SK-N-SH treated with all-trans-retinoic acid at 6 μM for 48 hours (cell line): ENCODE measurements around the gene TBL1XR1.
"Not testable (repeated sequence)": the region's sequence is repeated elsewhere in the genome, so short reads cannot be mapped to it uniquely, and the experiment has no call there.

Experiments
- ATAC-seq: fragments of 200-7000 bp; cut with Tn5 transposase; 3 replicates; pipeline ENCODE4 v1.9.1; 2020; ENCODE audit warnings: mild to moderate bottlenecking, moderate library complexity
- ARNTL ChIP-seq: fragments of 450-650 bp; formaldehyde crosslinking; IDR thresholded peaks from 2 replicates; pipeline ENCODE4 v1.5.0; 2020; ENCODE audit warnings: low read depth, mild to moderate bottlenecking, moderate library complexity, borderline replicate concordance
- BACH2 ChIP-seq: fragments of 250-450 bp; sonication (Bioruptor Pico); IDR thresholded peaks from 2 replicates; pipeline ENCODE4 v1.9.0; 2021; ENCODE audit warnings: mild to moderate bottlenecking, borderline replicate concordance
- CSDC2 ChIP-seq: fragments of 250-450 bp; sonication (Bioruptor Pico); IDR thresholded peaks from 2 replicates; pipeline ENCODE4 v1.5.0; 2020; ENCODE audit warnings: mild to moderate bottlenecking, moderate library complexity
- ESRRG ChIP-seq: fragments of 250-450 bp; sonication (Bioruptor Pico); IDR thresholded peaks from 2 replicates; pipeline ENCODE4 v1.6.1; 2021; ENCODE audit warnings: mild to moderate bottlenecking
- GLIS3 ChIP-seq: fragments of 250-450 bp; sonication (Bioruptor Pico); IDR thresholded peaks from 2 replicates; pipeline ENCODE4 v1.5.0; 2020; ENCODE audit warnings: mild to moderate bottlenecking, moderate library complexity
- ISL1 ChIP-seq: fragments of 250-450 bp; sonication (Bioruptor Pico); IDR thresholded peaks from 2 replicates; pipeline ENCODE4 v2.1.2; 2022; ENCODE audit warnings: mild to moderate bottlenecking, moderate library complexity
- OSR1 ChIP-seq: fragments of 250-450 bp; sonication (Bioruptor Pico); IDR thresholded peaks from 2 replicates; pipeline ENCODE4 v1.8.0; 2022; ENCODE audit warnings: moderate library complexity, mild to moderate bottlenecking, inconsistent platforms
- RARB ChIP-seq: fragments of 250-450 bp; sonication (Bioruptor Pico); IDR thresholded peaks from 2 replicates; pipeline ENCODE4 v1.8.0; 2021; ENCODE audit warnings: mild to moderate bottlenecking, moderate library complexity
- SNAI2 ChIP-seq: fragments of 250-450 bp; sonication (Bioruptor Pico); IDR thresholded peaks from 2 replicates; pipeline ENCODE4 v1.5.0; 2020; ENCODE audit warnings: mild to moderate bottlenecking, moderate library complexity
- TCF4 ChIP-seq: fragments of 250-450 bp; sonication (Bioruptor Pico); IDR thresholded peaks from 2 replicates; pipeline ENCODE4 v1.8.0; 2021; ENCODE audit warnings: mild to moderate bottlenecking, moderate library complexity, borderline replicate concordance
- TOX ChIP-seq: fragments of 250-450 bp; sonication (Bioruptor Pico); IDR thresholded peaks from 2 replicates; pipeline ENCODE4 v1.8.0; 2021; ENCODE audit warnings: mild to moderate bottlenecking, moderate library complexity, borderline replicate concordance
- ZC3H10 ChIP-seq: fragments of 250-450 bp; sonication (Bioruptor Pico); IDR thresholded peaks from 2 replicates; pipeline ENCODE4 v1.5.1; 2021; ENCODE audit warnings: mild to moderate bottlenecking, moderate library complexity
- ZFP3 ChIP-seq: fragments of 250-450 bp; sonication (Bioruptor Pico); IDR thresholded peaks from 2 replicates; pipeline ENCODE4 v1.5.0; 2020; ENCODE audit warnings: mild to moderate bottlenecking, moderate library complexity
- ZFP30 ChIP-seq: fragments of 450-650 bp; formaldehyde crosslinking; IDR thresholded peaks from 2 replicates; pipeline ENCODE4 v1.5.0; 2022; ENCODE audit warnings: mild to moderate bottlenecking, moderate library complexity
- ZNF565 ChIP-seq: fragments of 450-650 bp; formaldehyde crosslinking; conservative IDR thresholded peaks from 2 replicates; pipeline ENCODE4 v1.5.0; 2020; ENCODE audit warnings: low read depth, mild to moderate bottlenecking, moderate library complexity
- ZNF70 ChIP-seq: fragments of 450-650 bp; formaldehyde crosslinking; IDR thresholded peaks from 2 replicates; pipeline ENCODE4 v1.5.0; 2020; ENCODE audit warnings: mild to moderate bottlenecking, moderate library complexity
- ZNF8 ChIP-seq: fragments of 450-650 bp; formaldehyde crosslinking; IDR thresholded peaks from 2 replicates; pipeline ENCODE4 v1.5.0; 2020; ENCODE audit warnings: mild to moderate bottlenecking, moderate library complexity
- TF ChIP-seq, protein P1 (sequence below): fragments of 250-450 bp; sonication (Bioruptor Pico); IDR thresholded peaks from 2 replicates; pipeline ENCODE4 v1.8.0; 2020; ENCODE audit warnings: mild to moderate bottlenecking, moderate library complexity, borderline replicate concordance
- TF ChIP-seq, protein P2 (sequence below): fragments of 250-450 bp; sonication (Bioruptor Pico); IDR thresholded peaks from 2 replicates; pipeline ENCODE4 v1.5.1; 2021; ENCODE audit warnings: mild to moderate bottlenecking, moderate library complexity

TBL1XR1 gene

DNA sequence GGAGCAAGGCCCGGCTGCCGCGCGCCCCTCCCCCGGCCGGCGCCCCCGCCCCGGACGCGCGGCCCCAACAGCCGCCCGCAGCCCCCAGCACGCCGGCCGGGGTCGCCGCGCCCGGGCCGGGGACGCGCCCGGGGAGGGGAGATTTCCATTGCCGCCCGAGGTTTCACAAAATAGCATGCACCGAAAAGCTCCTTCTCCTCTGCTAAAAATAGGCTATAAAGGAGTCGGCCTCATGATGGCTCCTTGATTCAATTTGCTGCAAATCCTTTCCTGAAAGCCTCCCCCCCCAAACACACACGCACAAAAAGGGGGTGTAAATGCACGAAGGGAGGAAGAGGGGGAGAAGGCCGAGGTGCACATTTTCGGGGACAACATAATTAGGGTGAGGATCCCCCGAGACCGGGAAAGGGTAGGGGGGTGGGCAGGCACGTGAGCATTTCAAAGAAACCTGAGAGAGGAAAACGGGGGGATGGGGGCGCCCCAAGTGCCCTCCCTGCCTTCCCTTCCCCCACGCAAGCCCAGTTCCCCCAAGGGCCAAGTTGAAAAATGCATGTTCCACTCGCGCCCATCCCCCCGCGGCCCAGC lies 734 bp downstream of the TBL1XR1 start:
- TF ChIP-seq TCF4 (CRISPR knock-in tag) (no peak), GLIS3 (CRISPR knock-in tag) (no peak)
- TF ChIP-seq, protein P1, sequence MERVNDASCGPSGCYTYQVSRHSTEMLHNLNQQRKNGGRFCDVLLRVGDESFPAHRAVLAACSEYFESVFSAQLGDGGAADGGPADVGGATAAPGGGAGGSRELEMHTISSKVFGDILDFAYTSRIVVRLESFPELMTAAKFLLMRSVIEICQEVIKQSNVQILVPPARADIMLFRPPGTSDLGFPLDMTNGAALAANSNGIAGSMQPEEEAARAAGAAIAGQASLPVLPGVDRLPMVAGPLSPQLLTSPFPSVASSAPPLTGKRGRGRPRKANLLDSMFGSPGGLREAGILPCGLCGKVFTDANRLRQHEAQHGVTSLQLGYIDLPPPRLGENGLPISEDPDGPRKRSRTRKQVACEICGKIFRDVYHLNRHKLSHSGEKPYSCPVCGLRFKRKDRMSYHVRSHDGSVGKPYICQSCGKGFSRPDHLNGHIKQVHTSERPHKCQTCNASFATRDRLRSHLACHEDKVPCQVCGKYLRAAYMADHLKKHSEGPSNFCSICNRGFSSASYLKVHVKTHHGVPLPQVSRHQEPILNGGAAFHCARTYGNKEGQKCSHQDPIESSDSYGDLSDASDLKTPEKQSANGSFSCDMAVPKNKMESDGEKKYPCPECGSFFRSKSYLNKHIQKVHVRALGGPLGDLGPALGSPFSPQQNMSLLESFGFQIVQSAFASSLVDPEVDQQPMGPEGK (CRISPR knock-in tag): peak; percentile 44; the same call in 1 of the 2 replicates
- peak; percentile 21 for ATAC-seq

DNA sequence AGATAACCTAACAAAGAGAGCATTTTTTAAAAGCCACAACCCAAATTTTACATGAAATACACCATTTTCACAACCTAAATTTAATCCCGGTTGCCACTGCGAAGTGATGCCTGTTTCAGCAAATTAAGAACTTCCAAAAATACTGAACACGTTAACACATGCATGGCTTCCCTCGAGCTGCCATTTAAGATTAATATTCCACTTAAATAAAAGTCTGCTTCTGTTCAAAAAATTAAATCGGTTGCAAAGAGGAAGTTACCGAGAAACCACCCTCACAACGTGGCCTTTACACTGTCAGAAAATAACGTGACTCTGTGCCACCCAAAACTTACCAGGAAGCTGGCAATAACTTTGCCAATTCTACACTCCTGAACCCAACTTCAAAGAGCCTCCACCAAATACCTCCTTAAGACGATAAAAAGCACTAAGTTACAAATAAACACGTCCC lies 1.2 kb downstream of the TBL1XR1 start:
- peak; percentile 7; the same call in 1 of the 3 replicates for ATAC-seq
- TF ChIP-seq ZC3H10 (CRISPR knock-in tag): no peak

DNA sequence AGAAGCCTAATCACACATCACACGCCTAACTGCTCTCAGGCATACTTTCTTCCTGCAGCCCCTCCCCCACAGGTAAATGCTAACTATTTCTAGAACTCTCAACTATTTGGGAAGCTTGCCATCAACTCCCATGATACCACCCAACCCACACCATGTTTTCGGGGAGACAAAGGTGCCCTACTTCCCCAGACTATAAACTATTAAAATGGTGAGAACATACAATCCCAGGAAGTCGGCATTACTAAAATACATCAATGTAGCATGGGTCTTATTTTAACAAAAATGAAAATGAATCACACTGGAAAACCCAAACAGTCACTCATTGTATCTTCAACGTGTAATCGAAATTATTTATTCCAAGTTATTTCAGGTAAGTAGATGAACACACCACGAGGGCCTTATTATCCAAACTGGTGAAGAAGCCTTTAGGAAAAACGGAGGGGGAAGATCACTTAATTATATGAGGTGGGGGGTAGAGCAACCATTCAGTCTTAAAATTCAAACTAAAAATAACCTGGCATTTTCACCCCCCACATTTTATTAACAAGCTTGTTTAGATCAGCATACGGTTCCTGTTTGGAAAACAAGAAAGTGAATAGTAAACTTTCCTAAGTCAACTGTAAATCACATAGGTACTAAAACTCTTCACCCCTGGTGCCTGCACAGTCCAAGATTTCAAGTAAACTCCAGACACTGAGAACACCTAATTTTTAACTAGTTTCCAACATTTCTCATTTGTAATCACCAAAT lies 1.9 kb downstream of the TBL1XR1 start:
- no peak for TF ChIP-seq ZFP3 (CRISPR knock-in tag)
- TF ChIP-seq, protein P2, sequence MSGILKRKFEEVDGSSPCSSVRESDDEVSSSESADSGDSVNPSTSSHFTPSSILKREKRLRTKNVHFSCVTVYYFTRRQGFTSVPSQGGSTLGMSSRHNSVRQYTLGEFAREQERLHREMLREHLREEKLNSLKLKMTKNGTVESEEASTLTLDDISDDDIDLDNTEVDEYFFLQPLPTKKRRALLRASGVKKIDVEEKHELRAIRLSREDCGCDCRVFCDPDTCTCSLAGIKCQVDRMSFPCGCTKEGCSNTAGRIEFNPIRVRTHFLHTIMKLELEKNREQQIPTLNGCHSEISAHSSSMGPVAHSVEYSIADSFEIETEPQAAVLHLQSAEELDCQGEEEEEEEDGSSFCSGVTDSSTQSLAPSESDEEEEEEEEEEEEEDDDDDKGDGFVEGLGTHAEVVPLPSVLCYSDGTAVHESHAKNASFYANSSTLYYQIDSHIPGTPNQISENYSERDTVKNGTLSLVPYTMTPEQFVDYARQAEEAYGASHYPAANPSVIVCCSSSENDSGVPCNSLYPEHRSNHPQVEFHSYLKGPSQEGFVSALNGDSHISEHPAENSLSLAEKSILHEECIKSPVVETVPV (CRISPR knock-in tag): no peak
- TF ChIP-seq, protein P1 (CRISPR knock-in tag): no peak
- TF ChIP-seq TCF4 (CRISPR knock-in tag): no peak
- TF ChIP-seq ZNF8 (CRISPR knock-in tag): no peak
- TF ChIP-seq BACH2 (CRISPR knock-in tag): no peak
- no peak for TF ChIP-seq OSR1 (CRISPR knock-in tag)
- no peak for TF ChIP-seq ZC3H10 (CRISPR knock-in tag)
- no peak for TF ChIP-seq ARNTL
- ATAC-seq: no peak

DNA sequence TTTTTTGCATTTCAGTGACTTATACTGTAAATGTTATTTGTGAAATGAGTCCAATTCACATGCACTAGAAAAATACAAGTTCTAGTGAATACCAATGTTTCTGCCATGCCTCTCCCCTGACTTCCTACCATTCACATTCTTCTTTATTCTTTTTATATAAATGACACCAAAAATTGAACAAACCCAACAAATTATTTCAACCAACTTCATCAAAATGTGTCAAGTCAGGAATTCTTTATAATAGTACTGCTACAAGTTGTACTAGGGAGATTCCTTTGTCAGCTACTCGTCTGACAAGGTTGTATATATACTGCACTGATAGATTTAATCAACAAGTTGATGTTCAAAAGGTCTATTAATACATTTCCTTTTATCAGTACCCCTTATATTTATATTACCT lies 3.0 kb downstream of the TBL1XR1 start:
- ATAC-seq: no peak
- TF ChIP-seq RARB (CRISPR knock-in tag) (no peak), ZFP3 (CRISPR knock-in tag) (no peak), SNAI2 (CRISPR knock-in tag) (no peak), ZFP30 (no peak), ZNF565 (CRISPR knock-in tag) (no peak), ZNF8 (CRISPR knock-in tag) (no peak)

DNA sequence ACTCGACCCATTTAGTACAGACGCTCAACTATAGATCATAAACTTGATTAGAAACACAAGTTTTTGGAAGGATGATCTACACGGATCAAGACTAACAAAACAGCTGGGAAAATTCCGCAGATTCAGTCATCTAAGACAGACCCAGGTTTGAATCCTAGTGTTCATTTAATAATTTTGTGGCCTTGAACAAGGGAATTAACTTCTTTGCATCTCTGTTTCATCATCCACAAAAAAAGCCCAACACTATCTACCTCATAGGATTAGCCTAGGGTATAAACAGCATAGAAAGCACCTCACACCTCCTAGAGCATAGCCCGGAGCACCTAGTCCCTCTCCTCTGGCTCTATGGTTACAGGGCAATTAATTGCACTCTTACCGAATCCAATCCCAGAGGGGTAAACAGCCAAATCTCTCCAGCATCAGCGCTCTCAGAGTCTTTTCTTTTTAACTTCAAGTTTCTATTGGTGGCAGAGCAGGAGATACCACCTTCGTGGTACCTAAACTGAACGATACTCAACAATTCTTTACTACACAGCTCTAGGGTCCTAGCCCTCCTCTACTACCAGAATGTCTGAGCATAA lies 3.5 kb downstream of the TBL1XR1 start:
- no peak for ATAC-seq
- TF ChIP-seq ZFP3 (CRISPR knock-in tag): no peak
- no peak for TF ChIP-seq ISL1 (CRISPR knock-in tag)
- TF ChIP-seq, protein P2 (CRISPR knock-in tag): no peak
- TF ChIP-seq CSDC2: no peak
- no peak for TF ChIP-seq TOX (CRISPR knock-in tag)
- TF ChIP-seq RARB (CRISPR knock-in tag): no peak
- TF ChIP-seq ESRRG (CRISPR knock-in tag): no peak
- TF ChIP-seq TCF4 (CRISPR knock-in tag): no peak
- TF ChIP-seq ZNF70 (CRISPR knock-in tag): no peak
- no peak for TF ChIP-seq OSR1 (CRISPR knock-in tag)
- no peak for TF ChIP-seq ZNF8 (CRISPR knock-in tag)

DNA sequence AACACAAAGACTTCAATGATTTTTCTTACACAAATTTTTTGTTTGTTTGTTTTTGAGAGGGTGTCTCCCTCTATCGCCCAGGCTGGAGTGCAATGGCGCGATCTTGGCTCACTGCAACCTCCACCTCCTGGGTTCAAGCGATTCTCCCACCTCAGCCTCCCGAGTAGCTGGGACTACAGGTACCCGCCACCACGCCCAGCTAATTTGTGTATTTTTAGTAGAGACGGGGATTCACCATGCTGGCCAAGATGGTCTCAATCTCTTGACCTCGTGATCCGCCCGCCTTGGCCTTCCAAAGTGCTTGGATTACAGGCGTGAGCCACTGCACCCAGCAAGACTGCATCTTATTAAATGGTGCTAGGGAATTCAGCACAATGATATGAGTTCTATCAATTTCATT lies 4.0 kb downstream of the TBL1XR1 start:
- ATAC-seq: not testable (repeated sequence)
